ENCODE data around the gene TCEANC.

The TCEANC gene

GRCh38 chrX:13694983-13695382 lies 42.0 kb downstream of the TCEANC start:
- H3K4me3 ChIP-seq (ENCODE audit: control insufficient read depth, low read depth, low read length) = no peak overlapping the region
- DNase-seq (ENCODE audit: low read depth) = no peak
- no peak for TF ChIP-seq CTCF (IDR thresholded peaks at IDR 0.05; ENCODE audit: control insufficient read depth, insufficient read depth, low read depth, low read length, missing control alignments)

- H3K4me3 ChIP-seq (ENCODE audit: control insufficient read depth, low read depth, low read length) = no peak overlapping the region
- no peak for TF ChIP-seq CTCF (IDR thresholded peaks at IDR 0.05; ENCODE audit: control insufficient read depth, insufficient read depth, low read depth, low read length, missing control alignments)
- no peak for DNase-seq (ENCODE audit: low read depth)
Observed at GRCh38 chrX:13695601-13696115, 42.7 kb downstream of the TCEANC start.

GRCh38 chrX:13697455-13697854 lies 44.5 kb downstream of the TCEANC start:
- DNase-seq (ENCODE audit: low read depth) = no peak
- no peak for TF ChIP-seq CTCF (IDR thresholded peaks at IDR 0.05; ENCODE audit: control insufficient read depth, insufficient read depth, low read depth, low read length, missing control alignments)
- H3K4me3 ChIP-seq (ENCODE audit: control insufficient read depth, low read depth, low read length) = no peak overlapping the region

GRCh38 chrX:13697976-13698375 lies 45.0 kb downstream of the TCEANC start:
- no peak for DNase-seq (ENCODE audit: low read depth)
- TF ChIP-seq CTCF (IDR thresholded peaks at IDR 0.05; ENCODE audit: control insufficient read depth, insufficient read depth, low read depth, low read length, missing control alignments) = no peak
- no peak overlapping the region for H3K4me3 ChIP-seq (ENCODE audit: control insufficient read depth, low read depth, low read length)

GRCh38 chrX:13698432-13698831 lies 45.5 kb downstream of the TCEANC start:
- H3K4me3 ChIP-seq (ENCODE audit: control insufficient read depth, low read depth, low read length) = no peak overlapping the region
- no peak for DNase-seq (ENCODE audit: low read depth)
- TF ChIP-seq CTCF (IDR thresholded peaks at IDR 0.05; ENCODE audit: control insufficient read depth, insufficient read depth, low read depth, low read length, missing control alignments) = no peak

- no peak for TF ChIP-seq CTCF (IDR thresholded peaks at IDR 0.05; ENCODE audit: control insufficient read depth, insufficient read depth, low read depth, low read length, missing control alignments)
- no peak for DNase-seq (ENCODE audit: low read depth)
- H3K4me3 ChIP-seq (ENCODE audit: control insufficient read depth, low read depth, low read length) = no peak overlapping the region
Observed at GRCh38 chrX:13699183-13699826, 46.4 kb downstream of the TCEANC start.
